GM12872 (cell line): ENCODE results near the gene ITGAD.

Experiments
- CTCF ChIP-seq: IDR thresholded peaks from 3 replicates; pipeline ENCODE4 v1.5.1; 2011; ENCODE audit warnings: low read depth, mild to moderate bottlenecking, low read length, moderate library complexity; ENCODE audit not compliant: insufficient read depth

The ITGAD gene

GRCh38 chr16:31382485-31383161, 10.5 kb upstream of the ITGAD start:
- peak; percentile 78 for TF ChIP-seq CTCF

GRCh38 chr16:31385680-31386079, 7.5 kb upstream of the ITGAD start:
- no peak for TF ChIP-seq CTCF

- TF ChIP-seq CTCF, result no peak
These were observed 6.8 kb upstream of the ITGAD start for GRCh38 chr16:31386157-31386984.

GRCh38 chr16:31388535-31388934, 4.6 kb upstream of the ITGAD start:
- no peak for TF ChIP-seq CTCF

GRCh38 chr16:31390504-31391041, 2.6 kb upstream of the ITGAD start:
- no peak for TF ChIP-seq CTCF

GRCh38 chr16:31395647-31396046, 2.5 kb downstream of the ITGAD start:
- TF ChIP-seq CTCF, result no peak

GRCh38 chr16:31397096-31397660, 4.0 kb downstream of the ITGAD start:
- no peak for TF ChIP-seq CTCF
